WI38 (cell line): Measurements from ENCODE around the gene TXLNB.
"Not testable (repeated sequence)": the region's sequence is repeated elsewhere in the genome, so short reads cannot be mapped to it uniquely, and the experiment has no call there.

Experiments
- H3K4me3 ChIP-seq: 2 replicates; pipeline ENCODE4 v1.5.1; 2011; ENCODE audit warnings: low read depth, mild to moderate bottlenecking, control low read depth, low read length
- TF ChIP-seq, protein P1 (sequence below): IDR thresholded peaks from 2 replicates; pipeline ENCODE4 v1.5.1; 2012; ENCODE audit warnings: low read depth, mild to moderate bottlenecking, control low read depth, low read length

Gene TXLNB

DNA sequence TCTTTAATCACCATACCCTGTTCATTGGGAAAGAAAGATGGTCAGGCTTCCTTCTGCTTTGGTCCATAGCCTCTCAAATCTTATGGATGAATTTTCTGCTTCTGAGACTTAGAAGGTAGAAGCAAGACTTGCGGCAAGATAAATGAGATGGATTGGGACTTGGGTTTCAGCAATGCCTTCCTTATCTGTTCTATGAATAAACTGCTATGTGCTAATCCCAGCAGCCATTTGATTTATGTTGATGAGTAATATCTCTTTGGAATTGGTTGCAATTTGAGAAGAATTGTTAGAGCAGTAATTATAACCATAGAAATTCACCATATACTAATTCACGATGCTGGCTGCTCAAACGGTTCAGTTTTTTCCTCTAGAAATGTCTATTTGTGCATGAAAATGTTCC, 48.3 kb downstream of the TXLNB start:
- no peak overlapping the region for H3K4me3 ChIP-seq
- TF ChIP-seq, protein P1, sequence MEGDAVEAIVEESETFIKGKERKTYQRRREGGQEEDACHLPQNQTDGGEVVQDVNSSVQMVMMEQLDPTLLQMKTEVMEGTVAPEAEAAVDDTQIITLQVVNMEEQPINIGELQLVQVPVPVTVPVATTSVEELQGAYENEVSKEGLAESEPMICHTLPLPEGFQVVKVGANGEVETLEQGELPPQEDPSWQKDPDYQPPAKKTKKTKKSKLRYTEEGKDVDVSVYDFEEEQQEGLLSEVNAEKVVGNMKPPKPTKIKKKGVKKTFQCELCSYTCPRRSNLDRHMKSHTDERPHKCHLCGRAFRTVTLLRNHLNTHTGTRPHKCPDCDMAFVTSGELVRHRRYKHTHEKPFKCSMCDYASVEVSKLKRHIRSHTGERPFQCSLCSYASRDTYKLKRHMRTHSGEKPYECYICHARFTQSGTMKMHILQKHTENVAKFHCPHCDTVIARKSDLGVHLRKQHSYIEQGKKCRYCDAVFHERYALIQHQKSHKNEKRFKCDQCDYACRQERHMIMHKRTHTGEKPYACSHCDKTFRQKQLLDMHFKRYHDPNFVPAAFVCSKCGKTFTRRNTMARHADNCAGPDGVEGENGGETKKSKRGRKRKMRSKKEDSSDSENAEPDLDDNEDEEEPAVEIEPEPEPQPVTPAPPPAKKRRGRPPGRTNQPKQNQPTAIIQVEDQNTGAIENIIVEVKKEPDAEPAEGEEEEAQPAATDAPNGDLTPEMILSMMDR = no peak

DNA sequence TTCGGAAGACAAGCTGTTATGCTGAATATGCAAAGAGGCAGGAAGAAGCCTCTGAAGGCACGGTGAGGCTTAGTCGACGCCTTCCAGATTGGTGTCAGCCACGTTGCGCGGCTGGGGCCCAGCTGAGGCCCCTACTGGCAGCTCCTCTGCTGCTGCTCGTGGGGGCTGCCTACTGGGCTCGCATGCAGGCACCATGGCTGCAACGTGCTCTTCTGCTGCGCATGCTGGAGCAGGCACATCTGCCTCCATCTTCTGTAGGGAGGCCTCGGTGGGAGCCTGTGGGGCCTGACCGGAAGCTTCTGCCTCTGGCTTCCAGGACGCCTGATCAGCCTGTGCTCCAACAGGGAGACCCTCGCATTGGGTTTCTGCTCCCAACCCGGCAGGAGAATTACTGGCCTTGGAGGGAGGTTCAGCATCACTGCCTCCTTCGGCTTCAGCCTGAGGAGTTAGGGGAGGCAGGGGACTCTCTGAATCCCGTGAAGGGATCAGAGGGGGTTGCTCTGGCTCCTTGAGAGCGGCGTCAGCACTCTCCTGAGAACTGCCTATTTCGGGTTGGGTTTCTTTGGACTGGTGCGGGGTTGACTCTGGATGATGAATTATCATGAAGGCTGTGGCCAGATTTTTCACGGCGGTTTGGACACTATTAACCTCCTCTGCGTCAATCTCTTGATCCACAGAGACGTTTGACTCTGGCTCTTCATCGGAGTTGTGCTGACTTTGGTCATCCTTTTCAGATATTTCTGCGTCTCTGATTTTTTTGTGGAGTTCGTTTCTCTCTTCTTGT, 49.1 kb downstream of the TXLNB start:
- H3K4me3 ChIP-seq = no peak overlapping the region
- TF ChIP-seq, protein P1 = no peak

DNA sequence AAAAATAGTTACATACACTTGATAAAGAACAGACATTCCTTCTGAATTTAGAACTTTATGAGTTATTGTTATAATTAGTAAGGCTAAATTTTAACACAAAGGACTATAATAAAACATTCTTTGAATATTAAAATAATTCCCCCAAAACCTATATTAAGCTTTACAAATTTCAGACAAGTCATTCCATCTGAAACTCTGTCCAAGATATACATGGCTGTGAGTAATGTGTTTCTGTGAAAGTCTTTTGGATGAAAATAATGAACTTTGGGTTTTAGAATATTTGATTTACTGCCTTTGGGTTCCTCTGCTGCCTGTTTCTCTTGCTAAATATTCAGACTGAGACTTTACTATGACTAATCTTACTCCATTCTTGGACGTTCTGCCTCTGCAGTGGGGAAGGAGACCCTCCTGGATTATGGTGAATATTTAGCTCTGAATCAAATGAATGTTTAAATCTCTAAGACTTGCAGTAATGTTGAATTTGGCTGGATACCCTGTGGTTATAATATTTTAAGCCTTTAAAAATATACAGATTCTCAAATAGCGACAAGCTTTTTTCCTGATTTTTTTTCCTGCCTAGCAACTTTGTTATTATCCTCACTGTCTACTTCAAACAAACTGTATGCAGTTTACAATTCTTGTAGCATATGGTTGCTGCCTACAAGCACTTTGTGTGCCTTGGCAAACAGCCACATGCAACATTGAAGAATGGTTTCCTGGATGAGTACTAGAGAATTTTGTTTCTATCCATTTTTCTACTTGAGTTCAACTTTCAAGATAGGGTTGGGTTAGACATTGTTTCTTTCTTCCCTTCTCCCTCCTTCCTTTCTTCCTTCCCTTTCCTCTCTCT, 51.4 kb downstream of the TXLNB start:
- H3K4me3 ChIP-seq = no peak overlapping the region
- TF ChIP-seq, protein P1 = no peak

GRCh38 chr6:139239064-139239463, 52.7 kb downstream of the TXLNB start:
- no peak overlapping the region for H3K4me3 ChIP-seq
- TF ChIP-seq, protein P1 = no peak

- no peak overlapping the region for H3K4me3 ChIP-seq
- TF ChIP-seq, protein P1 = no peak
Observed at GRCh38 chr6:139236105-139236504, 55.7 kb downstream of the TXLNB start.

DNA sequence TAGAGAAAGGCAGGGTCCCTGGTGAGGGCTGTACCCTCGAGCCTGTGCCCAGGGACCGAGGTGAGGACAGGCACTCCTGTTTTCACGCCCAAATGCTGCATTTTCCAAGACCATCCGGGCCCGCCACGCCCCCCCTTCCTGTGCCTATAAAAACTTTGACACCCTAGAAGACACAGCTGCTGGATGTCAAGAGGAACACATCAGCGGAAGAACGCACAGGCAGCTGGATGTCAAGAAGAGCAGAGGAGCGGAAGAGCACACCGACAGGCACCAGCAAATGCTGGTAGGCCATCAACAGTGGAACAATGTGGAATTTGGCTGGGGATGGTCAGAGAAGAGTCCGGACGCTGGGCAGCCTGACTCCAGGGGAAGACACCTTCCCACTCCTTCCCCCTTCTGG, 56.1 kb downstream of the TXLNB start:
- TF ChIP-seq, protein P1 = no peak
- no peak overlapping the region for H3K4me3 ChIP-seq

- H3K4me3 ChIP-seq = not testable (repeated sequence)
Observed at GRCh38 chr6:139234193-139234592, 57.6 kb downstream of the TXLNB start.
